HepG2 (cell line): Measurements from ENCODE around the gene QSOX2.

Source experiments
- CBFB ChIP-seq: sonication (generic); formaldehyde crosslinking; IDR thresholded peaks from 2 replicates; pipeline ENCODE4 v1.4.0; 2020; ENCODE audit warnings: missing genetic modification reagents
- E2F5 ChIP-seq: sonication (generic); formaldehyde crosslinking; conservative IDR thresholded peaks from 2 replicates; pipeline ENCODE4 v1.4.0; 2020; ENCODE audit warnings: missing genetic modification reagents
- FUBP1 ChIP-seq: sonication (generic); formaldehyde crosslinking; IDR thresholded peaks from 2 replicates; pipeline ENCODE4 v1.5.1; 2020; ENCODE audit warnings: missing genetic modification reagents, mild to moderate bottlenecking, borderline replicate concordance
- MLX ChIP-seq: IDR thresholded peaks from 2 replicates; pipeline ENCODE4 v1.6.1; 2016
- NFE2L2 ChIP-seq: fragments of 150-350 bp; IDR thresholded peaks from 2 replicates; pipeline ENCODE4 v1.6.1; 2014; ENCODE audit warnings: low read length
- PCBP2 ChIP-seq: fragments of 200-400 bp; formaldehyde crosslinking; optimal IDR thresholded peaks from 2 replicates; pipeline ENCODE3; 2018; ENCODE audit warnings: low read length, low read depth; ENCODE audit not compliant: poor library complexity, severe bottlenecking
- SMC3 ChIP-seq: IDR thresholded peaks from 2 replicates; pipeline ENCODE4 v1.6.1; 2011; ENCODE audit warnings: low read length, improper control_type of control experiment
- USF2 ChIP-seq, 2 experiments: sonication (generic) in 1 of 2; formaldehyde crosslinking in 1 of 2; IDR thresholded peaks; 2 replicates each; pipeline versions ENCODE4 v1.5.1 to v1.6.1; 2011 to 2020; ENCODE audit warnings: borderline replicate concordance in 1 of 2, low read depth in 1 of 2, low read length in 1 of 2, mild to moderate bottlenecking in 1 of 2, missing genetic modification reagents in 1 of 2, moderate library complexity in 1 of 2
- ZNF124 ChIP-seq: sonication (generic); formaldehyde crosslinking; IDR thresholded peaks from 2 replicates; pipeline ENCODE4 v1.4.0; 2020; ENCODE audit warnings: missing genetic modification reagents
- ZNF788 ChIP-seq: sonication (generic); formaldehyde crosslinking; IDR thresholded peaks from 2 replicates; pipeline ENCODE4 v1.5.0; 2020; ENCODE audit warnings: mild to moderate bottlenecking, missing genetic modification reagents, borderline replicate concordance

- TF ChIP-seq USF2 (IDR thresholded peaks at IDR 0.05; ENCODE audit: low read depth, low read length) (no peak), USF2 (CRISPR knock-in tag; IDR thresholded peaks at IDR 0.05; ENCODE audit: borderline replicate concordance) (no peak), E2F5 (CRISPR knock-in tag) (no peak), CBFB (CRISPR knock-in tag) (no peak), SMC3 (no peak), MLX (CRISPR knock-in tag) (no peak), PCBP2 (no peak), NFE2L2 (no peak), FUBP1 (CRISPR knock-in tag) (no peak), ZNF124 (CRISPR knock-in tag) (no peak), ZNF788 (CRISPR knock-in tag) (no peak)
These were observed 10.4 kb downstream of the QSOX2 start for GRCh38 chr9:136235171-136235570.
